ENCODE data around the gene CASTOR2.
"Not testable (repeated sequence)": the region's sequence is repeated elsewhere in the genome, so short reads cannot be mapped to it uniquely, and the experiment has no call there.

- TF ChIP-seq POLR2AphosphoS5, CTCF, POLR2A (IDR thresholded peaks at IDR 0.05): not testable (repeated sequence)
Observed at GRCh38 chr7:74966909-74967308, 2.4 kb downstream of the CASTOR2 start.
